ENCODE results near the gene UQCR11.

The UQCR11 gene

GRCh38 chr19:1630811-1631210, 25.5 kb upstream of the UQCR11 start:
- Histone ChIP-seq H3K4me3 (ENCODE audit: low read length) (no peak overlapping the region), H2AFZ (ENCODE audit: low read depth, low read length) (no peak overlapping the region), H3K4me1 (ENCODE audit: low read length) (no peaks in the 10 kb centered on the region), H3K27ac (ENCODE audit: low read length) (no peak overlapping the region), H4K20me1 (ENCODE audit: insufficient read depth, low read length) (peaks cover 67% of the 10 kb centered on the region), H3K36me3 (replicated peaks; ENCODE audit: low read depth, low read length) (peaks cover 65% of the 10 kb centered on the region), H3K4me2 (ENCODE audit: low read length) (no peak overlapping the region), H3K27me3 (ENCODE audit: low read depth, low read length) (no peaks in the 10 kb centered on the region), H3K79me2 (ENCODE audit: low read length) (peaks cover 63% of the 10 kb centered on the region), H3K9ac (ENCODE audit: low read length) (no peak overlapping the region), H3K9me3 (ENCODE audit: insufficient read depth, low read length) (no peaks in the 10 kb centered on the region)
- TF ChIP-seq, protein P1, sequence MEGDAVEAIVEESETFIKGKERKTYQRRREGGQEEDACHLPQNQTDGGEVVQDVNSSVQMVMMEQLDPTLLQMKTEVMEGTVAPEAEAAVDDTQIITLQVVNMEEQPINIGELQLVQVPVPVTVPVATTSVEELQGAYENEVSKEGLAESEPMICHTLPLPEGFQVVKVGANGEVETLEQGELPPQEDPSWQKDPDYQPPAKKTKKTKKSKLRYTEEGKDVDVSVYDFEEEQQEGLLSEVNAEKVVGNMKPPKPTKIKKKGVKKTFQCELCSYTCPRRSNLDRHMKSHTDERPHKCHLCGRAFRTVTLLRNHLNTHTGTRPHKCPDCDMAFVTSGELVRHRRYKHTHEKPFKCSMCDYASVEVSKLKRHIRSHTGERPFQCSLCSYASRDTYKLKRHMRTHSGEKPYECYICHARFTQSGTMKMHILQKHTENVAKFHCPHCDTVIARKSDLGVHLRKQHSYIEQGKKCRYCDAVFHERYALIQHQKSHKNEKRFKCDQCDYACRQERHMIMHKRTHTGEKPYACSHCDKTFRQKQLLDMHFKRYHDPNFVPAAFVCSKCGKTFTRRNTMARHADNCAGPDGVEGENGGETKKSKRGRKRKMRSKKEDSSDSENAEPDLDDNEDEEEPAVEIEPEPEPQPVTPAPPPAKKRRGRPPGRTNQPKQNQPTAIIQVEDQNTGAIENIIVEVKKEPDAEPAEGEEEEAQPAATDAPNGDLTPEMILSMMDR (IDR thresholded peaks at IDR 0.05; ENCODE audit: low read depth, low read length) = no peak
- TF ChIP-seq EZH2phosphoT487 (IDR thresholded peaks at IDR 0.05; ENCODE audit: low read depth) = no peak

GRCh38 chr19:1630012-1630411, 24.8 kb upstream of the UQCR11 start:
- peaks cover 59% of the 10 kb centered on the region for H4K20me1 ChIP-seq (ENCODE audit: insufficient read depth, low read length)
- H3K4me2 ChIP-seq (ENCODE audit: low read length) = no peak overlapping the region
- peaks cover 66% of the 10 kb centered on the region for H3K36me3 ChIP-seq (replicated peaks; ENCODE audit: low read depth, low read length)
- peaks cover 55% of the 10 kb centered on the region for H3K79me2 ChIP-seq (ENCODE audit: low read length)
- no peaks in the 10 kb centered on the region for H3K4me1 ChIP-seq (ENCODE audit: low read length)
- H3K27ac ChIP-seq (ENCODE audit: low read length) = no peak overlapping the region
- H3K9me3 ChIP-seq (ENCODE audit: insufficient read depth, low read length) = no peaks in the 10 kb centered on the region
- no peak overlapping the region for H3K4me3 ChIP-seq (ENCODE audit: low read length)
- H3K27me3 ChIP-seq (ENCODE audit: low read depth, low read length) = no peaks in the 10 kb centered on the region
- no peak overlapping the region for H2AFZ ChIP-seq (ENCODE audit: low read depth, low read length)
- no peak overlapping the region for H3K9ac ChIP-seq (ENCODE audit: low read length)
- TF ChIP-seq EZH2phosphoT487 (IDR thresholded peaks at IDR 0.05; ENCODE audit: low read depth) = no peak
- TF ChIP-seq, protein P1 (IDR thresholded peaks at IDR 0.05; ENCODE audit: low read depth, low read length) = no peak

- Histone ChIP-seq H4K20me1 (ENCODE audit: insufficient read depth, low read length) (peaks cover 52% of the 10 kb centered on the region), H3K9ac (ENCODE audit: low read length) (no peak overlapping the region), H3K36me3 (replicated peaks; ENCODE audit: low read depth, low read length) (peaks cover 66% of the 10 kb centered on the region), H3K4me2 (ENCODE audit: low read length) (no peak overlapping the region), H3K79me2 (ENCODE audit: low read length) (peaks cover 51% of the 10 kb centered on the region), H2AFZ (ENCODE audit: low read depth, low read length) (no peak overlapping the region), H3K4me1 (ENCODE audit: low read length) (no peaks in the 10 kb centered on the region), H3K4me3 (ENCODE audit: low read length) (no peak overlapping the region), H3K27me3 (ENCODE audit: low read depth, low read length) (no peaks in the 10 kb centered on the region), H3K9me3 (ENCODE audit: insufficient read depth, low read length) (no peaks in the 10 kb centered on the region), H3K27ac (ENCODE audit: low read length) (no peak overlapping the region)
- TF ChIP-seq EZH2phosphoT487 (IDR thresholded peaks at IDR 0.05; ENCODE audit: low read depth) = no peak
- TF ChIP-seq, protein P1 (IDR thresholded peaks at IDR 0.05; ENCODE audit: low read depth, low read length) = no peak
Observed at GRCh38 chr19:1629256-1629808, 24.1 kb upstream of the UQCR11 start.

DNA sequence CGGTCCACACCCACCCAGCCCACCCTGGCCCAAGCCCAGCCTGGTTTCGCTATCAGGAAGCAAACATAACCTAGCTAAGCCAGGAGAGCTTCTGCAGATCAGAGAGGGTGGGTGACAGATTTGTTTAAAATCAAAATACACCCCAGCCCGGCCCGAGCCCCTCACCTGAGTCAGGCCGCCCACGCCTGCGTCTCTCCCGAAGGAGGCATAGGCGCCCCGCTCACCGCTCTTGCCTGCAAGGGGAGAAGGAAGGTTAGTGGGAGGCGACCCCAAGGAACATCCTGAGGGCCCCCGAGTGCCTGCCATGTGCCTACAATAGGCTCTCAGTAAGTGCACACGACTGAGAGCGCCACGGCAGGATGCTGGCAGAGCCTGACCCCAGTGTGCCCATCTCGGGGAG, 21.9 kb upstream of the UQCR11 start:
- peaks cover 35% of the 10 kb centered on the region for H3K79me2 ChIP-seq (ENCODE audit: low read length)
- no peak overlapping the region for H2AFZ ChIP-seq (ENCODE audit: low read depth, low read length)
- H3K9ac ChIP-seq (ENCODE audit: low read length) = no peak overlapping the region
- peaks cover 39% of the 10 kb centered on the region for H4K20me1 ChIP-seq (ENCODE audit: insufficient read depth, low read length)
- peaks cover 62% of the 10 kb centered on the region for H3K36me3 ChIP-seq (replicated peaks; ENCODE audit: low read depth, low read length)
- no peaks in the 10 kb centered on the region for H3K4me1 ChIP-seq (ENCODE audit: low read length)
- no peak overlapping the region for H3K4me2 ChIP-seq (ENCODE audit: low read length)
- no peak overlapping the region for H3K27ac ChIP-seq (ENCODE audit: low read length)
- TF ChIP-seq, protein P1 (IDR thresholded peaks at IDR 0.05; ENCODE audit: low read depth, low read length) = no peak
- no peak for TF ChIP-seq EZH2phosphoT487 (IDR thresholded peaks at IDR 0.05; ENCODE audit: low read depth)
- H3K4me3 ChIP-seq (ENCODE audit: low read length) = no peak overlapping the region
- no peaks in the 10 kb centered on the region for H3K27me3 ChIP-seq (ENCODE audit: low read depth, low read length)
- H3K9me3 ChIP-seq (ENCODE audit: insufficient read depth, low read length) = no peaks in the 10 kb centered on the region
